Hepatocyte (in vitro differentiated cells): ENCODE results near the gene PRCD.

Experiments
- EZH2 ChIP-seq: fragments of 200-600 bp; sonication (generic); IDR thresholded peaks from 2 replicates; pipeline ENCODE4 v1.6.1; 2016; ENCODE audit warnings: antibody characterized with exemption, mild to moderate bottlenecking, borderline replicate concordance
- TF ChIP-seq, protein P1 (sequence below): fragments of 200-600 bp; sonication (generic); IDR thresholded peaks from 2 replicates; pipeline ENCODE4 v1.5.1; 2016; ENCODE audit warnings: antibody characterized with exemption, mild to moderate bottlenecking; ENCODE audit not compliant: poor library complexity

DNA sequence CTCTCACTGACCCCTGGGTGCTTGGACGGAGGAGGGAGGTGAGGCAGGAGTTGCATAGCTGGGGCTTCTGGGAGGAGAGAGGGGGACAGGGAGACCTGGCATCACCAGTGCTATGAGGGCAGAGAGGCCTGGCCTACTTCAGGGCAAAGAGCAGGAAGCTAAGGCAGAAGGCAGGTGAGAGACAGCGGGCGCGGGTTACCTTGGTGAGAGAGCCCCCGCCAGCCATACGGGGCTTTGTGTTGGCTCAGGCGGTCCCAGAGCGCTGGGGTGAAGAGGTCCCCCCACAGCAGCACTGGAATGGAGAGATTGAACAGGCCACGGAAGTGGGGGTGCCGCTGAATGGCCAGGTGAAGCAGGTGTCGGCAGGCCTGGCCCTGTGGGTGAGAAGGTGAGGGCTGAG lies 34.3 kb downstream of the PRCD start:
- TF ChIP-seq, protein P1, sequence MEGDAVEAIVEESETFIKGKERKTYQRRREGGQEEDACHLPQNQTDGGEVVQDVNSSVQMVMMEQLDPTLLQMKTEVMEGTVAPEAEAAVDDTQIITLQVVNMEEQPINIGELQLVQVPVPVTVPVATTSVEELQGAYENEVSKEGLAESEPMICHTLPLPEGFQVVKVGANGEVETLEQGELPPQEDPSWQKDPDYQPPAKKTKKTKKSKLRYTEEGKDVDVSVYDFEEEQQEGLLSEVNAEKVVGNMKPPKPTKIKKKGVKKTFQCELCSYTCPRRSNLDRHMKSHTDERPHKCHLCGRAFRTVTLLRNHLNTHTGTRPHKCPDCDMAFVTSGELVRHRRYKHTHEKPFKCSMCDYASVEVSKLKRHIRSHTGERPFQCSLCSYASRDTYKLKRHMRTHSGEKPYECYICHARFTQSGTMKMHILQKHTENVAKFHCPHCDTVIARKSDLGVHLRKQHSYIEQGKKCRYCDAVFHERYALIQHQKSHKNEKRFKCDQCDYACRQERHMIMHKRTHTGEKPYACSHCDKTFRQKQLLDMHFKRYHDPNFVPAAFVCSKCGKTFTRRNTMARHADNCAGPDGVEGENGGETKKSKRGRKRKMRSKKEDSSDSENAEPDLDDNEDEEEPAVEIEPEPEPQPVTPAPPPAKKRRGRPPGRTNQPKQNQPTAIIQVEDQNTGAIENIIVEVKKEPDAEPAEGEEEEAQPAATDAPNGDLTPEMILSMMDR, result no peak
- no peak for TF ChIP-seq EZH2
